ENCODE data around the gene RBPJL. TPM values are rescaled to one million over a fixed set of nuclear protein-coding genes. Genes with fewer than 3 reads are reported as not detected.

Gene RBPJL
- total and polyA plus RNA-seq, 2 of the 13 experiments (the other 11 are each of a cell fraction or from before 2014, with no cell fraction given), result not detected

DNA sequence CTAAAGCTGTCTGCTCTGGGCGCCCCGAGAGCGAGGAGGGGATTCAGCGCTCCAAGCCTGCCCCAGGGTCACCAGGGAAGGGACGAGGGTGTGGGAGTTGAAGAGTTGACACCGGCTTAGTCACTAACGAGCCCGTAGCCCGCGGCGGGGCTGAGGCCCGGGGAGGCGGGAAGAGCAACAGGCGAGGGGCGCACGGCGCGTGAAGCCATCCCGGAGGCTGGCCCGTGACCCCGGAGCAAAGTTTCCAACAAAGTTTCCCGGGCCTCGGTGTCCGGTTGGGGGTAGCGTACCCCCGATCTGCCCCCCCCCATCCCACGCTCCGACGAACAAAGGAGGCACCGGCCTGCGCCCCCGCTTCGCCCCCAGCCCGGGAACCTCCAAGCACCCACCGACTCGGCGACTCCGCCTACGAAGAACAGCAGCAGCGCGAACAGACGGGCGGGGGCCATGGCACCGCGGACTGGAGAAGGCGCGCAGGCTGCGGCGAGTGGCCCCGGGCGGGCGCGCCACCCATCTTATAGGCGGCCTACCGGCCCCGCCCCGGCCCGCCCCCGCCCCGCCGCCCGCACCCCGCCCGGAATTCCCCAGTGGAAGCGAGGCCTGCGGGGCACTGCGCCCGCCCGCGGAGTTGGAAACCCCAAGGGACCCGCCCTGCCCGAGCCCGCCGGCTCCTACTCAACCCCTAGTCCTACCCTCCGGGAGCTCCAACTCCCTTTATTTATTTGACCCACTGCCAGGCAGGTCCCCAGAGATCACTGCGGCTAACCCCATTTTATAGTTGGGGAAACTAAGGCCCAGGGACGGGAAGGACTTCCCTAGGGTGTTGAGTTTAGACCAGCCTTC, 41.5 kb downstream of the RBPJL start, which contains the start of gene SDC4 (continued):
- TF ChIP-seq, protein P1, sequence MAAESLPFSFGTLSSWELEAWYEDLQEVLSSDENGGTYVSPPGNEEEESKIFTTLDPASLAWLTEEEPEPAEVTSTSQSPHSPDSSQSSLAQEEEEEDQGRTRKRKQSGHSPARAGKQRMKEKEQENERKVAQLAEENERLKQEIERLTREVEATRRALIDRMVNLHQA (CRISPR knock-in tag; IDR thresholded peaks at IDR 0.05), result no peak
- TF ChIP-seq, protein P2, sequence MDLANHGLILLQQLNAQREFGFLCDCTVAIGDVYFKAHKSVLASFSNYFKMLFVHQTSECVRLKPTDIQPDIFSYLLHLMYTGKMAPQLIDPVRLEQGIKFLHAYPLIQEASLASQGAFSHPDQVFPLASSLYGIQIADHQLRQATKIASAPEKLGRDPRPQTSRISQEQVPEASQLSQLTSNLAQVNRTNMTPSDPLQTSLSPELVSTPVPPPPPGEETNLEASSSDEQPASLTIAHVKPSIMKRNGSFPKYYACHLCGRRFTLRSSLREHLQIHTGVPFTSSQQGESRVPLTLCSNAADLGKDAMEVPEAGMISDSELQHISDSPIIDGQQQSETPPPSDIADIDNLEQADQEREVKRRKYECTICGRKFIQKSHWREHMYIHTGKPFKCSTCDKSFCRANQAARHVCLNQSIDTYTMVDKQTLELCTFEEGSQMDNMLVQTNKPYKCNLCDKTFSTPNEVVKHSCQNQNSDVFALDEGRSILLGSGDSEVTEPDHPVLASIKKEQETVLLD (CRISPR knock-in tag; IDR thresholded peaks at IDR 0.05; ENCODE audit: low read depth), result no peak
- TF ChIP-seq, protein P3, sequence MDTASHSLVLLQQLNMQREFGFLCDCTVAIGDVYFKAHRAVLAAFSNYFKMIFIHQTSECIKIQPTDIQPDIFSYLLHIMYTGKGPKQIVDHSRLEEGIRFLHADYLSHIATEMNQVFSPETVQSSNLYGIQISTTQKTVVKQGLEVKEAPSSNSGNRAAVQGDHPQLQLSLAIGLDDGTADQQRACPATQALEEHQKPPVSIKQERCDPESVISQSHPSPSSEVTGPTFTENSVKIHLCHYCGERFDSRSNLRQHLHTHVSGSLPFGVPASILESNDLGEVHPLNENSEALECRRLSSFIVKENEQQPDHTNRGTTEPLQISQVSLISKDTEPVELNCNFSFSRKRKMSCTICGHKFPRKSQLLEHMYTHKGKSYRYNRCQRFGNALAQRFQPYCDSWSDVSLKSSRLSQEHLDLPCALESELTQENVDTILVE (CRISPR knock-in tag; IDR thresholded peaks at IDR 0.05), result peak; percentile 81
- TF ChIP-seq, protein P4, sequence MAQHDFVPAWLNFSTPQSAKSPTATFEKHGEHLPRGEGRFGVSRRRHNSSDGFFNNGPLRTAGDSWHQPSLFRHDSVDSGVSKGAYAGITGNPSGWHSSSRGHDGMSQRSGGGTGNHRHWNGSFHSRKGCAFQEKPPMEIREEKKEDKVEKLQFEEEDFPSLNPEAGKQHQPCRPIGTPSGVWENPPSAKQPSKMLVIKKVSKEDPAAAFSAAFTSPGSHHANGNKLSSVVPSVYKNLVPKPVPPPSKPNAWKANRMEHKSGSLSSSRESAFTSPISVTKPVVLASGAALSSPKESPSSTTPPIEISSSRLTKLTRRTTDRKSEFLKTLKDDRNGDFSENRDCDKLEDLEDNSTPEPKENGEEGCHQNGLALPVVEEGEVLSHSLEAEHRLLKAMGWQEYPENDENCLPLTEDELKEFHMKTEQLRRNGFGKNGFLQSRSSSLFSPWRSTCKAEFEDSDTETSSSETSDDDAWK (CRISPR knock-in tag; IDR thresholded peaks at IDR 0.05), result no peak
- TF ChIP-seq CREB1 (IDR thresholded peaks at IDR 0.05) (no peak), CREB1 (CRISPR knock-in tag; IDR thresholded peaks at IDR 0.05) (no peak), RAD21 (CRISPR knock-in tag; IDR thresholded peaks at IDR 0.05) (peak; percentile 44; the same call in 1 of the 2 replicates), ATM (IDR thresholded peaks at IDR 0.05; ENCODE audit: borderline replicate concordance) (no peak), ZNF207 (IDR thresholded peaks at IDR 0.05; ENCODE audit: borderline replicate concordance) (no peak), ZFP62 (CRISPR knock-in tag; IDR thresholded peaks at IDR 0.05) (no peak), PRMT3 (CRISPR knock-in tag; IDR thresholded peaks at IDR 0.05; ENCODE audit: borderline replicate concordance, low read depth) (peak; percentile 91), ZNF703 (CRISPR knock-in tag; IDR thresholded peaks at IDR 0.05; ENCODE audit: borderline replicate concordance) (0 out of 2 replicates have a peak, but pooled peaks have one; percentile 44), SIN3A (IDR thresholded peaks at IDR 0.05; ENCODE audit: borderline replicate concordance, low read depth, low read length) (peak; percentile 87; the same call in 1 of the 2 replicates), ZNF44 (CRISPR knock-in tag; IDR thresholded peaks at IDR 0.05) (0 out of 2 replicates have a peak, but pooled peaks have one; percentile 23)
- TF ChIP-seq, protein P5, sequence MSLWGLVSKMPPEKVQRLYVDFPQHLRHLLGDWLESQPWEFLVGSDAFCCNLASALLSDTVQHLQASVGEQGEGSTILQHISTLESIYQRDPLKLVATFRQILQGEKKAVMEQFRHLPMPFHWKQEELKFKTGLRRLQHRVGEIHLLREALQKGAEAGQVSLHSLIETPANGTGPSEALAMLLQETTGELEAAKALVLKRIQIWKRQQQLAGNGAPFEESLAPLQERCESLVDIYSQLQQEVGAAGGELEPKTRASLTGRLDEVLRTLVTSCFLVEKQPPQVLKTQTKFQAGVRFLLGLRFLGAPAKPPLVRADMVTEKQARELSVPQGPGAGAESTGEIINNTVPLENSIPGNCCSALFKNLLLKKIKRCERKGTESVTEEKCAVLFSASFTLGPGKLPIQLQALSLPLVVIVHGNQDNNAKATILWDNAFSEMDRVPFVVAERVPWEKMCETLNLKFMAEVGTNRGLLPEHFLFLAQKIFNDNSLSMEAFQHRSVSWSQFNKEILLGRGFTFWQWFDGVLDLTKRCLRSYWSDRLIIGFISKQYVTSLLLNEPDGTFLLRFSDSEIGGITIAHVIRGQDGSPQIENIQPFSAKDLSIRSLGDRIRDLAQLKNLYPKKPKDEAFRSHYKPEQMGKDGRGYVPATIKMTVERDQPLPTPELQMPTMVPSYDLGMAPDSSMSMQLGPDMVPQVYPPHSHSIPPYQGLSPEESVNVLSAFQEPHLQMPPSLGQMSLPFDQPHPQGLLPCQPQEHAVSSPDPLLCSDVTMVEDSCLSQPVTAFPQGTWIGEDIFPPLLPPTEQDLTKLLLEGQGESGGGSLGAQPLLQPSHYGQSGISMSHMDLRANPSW (CRISPR knock-in tag; IDR thresholded peaks at IDR 0.05; ENCODE audit: borderline replicate concordance), result peak; percentile 21; the same call in 1 of the 2 replicates
- TF ChIP-seq, protein P6, sequence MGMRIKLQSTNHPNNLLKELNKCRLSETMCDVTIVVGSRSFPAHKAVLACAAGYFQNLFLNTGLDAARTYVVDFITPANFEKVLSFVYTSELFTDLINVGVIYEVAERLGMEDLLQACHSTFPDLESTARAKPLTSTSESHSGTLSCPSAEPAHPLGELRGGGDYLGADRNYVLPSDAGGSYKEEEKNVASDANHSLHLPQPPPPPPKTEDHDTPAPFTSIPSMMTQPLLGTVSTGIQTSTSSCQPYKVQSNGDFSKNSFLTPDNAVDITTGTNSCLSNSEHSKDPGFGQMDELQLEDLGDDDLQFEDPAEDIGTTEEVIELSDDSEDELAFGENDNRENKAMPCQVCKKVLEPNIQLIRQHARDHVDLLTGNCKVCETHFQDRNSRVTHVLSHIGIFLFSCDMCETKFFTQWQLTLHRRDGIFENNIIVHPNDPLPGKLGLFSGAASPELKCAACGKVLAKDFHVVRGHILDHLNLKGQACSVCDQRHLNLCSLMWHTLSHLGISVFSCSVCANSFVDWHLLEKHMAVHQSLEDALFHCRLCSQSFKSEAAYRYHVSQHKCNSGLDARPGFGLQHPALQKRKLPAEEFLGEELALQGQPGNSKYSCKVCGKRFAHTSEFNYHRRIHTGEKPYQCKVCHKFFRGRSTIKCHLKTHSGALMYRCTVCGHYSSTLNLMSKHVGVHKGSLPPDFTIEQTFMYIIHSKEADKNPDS (CRISPR knock-in tag; IDR thresholded peaks at IDR 0.05), result peak; percentile 68; the same call in 1 of the 2 replicates
- TF ChIP-seq, protein P7, sequence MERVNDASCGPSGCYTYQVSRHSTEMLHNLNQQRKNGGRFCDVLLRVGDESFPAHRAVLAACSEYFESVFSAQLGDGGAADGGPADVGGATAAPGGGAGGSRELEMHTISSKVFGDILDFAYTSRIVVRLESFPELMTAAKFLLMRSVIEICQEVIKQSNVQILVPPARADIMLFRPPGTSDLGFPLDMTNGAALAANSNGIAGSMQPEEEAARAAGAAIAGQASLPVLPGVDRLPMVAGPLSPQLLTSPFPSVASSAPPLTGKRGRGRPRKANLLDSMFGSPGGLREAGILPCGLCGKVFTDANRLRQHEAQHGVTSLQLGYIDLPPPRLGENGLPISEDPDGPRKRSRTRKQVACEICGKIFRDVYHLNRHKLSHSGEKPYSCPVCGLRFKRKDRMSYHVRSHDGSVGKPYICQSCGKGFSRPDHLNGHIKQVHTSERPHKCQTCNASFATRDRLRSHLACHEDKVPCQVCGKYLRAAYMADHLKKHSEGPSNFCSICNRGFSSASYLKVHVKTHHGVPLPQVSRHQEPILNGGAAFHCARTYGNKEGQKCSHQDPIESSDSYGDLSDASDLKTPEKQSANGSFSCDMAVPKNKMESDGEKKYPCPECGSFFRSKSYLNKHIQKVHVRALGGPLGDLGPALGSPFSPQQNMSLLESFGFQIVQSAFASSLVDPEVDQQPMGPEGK (CRISPR knock-in tag; IDR thresholded peaks at IDR 0.05), result peak; percentile 93

Measured in HepG2 (cell line).